Astrocyte (in vitro differentiated cells and primary cell): ENCODE data around the gene CCDC200. TPM values are rescaled to one million over a fixed set of nuclear protein-coding genes. Genes with fewer than 3 reads are reported as not detected.

ENCODE experiments used
- DNase-seq: peaks from one replicate; pipeline ENCODE4 v3.0.0-alpha.2; 2010; ENCODE audit warnings: low read depth
- FAIRE-seq: peaks from 2 replicates; lab custom pipeline; 2011; peaks lifted over from hg19 to GRCh38; lab: Jason Lieb, UNC
- H2AFZ ChIP-seq: 2 replicates; pipeline ENCODE4 v1.6.0; 2012; ENCODE audit warnings: low read depth, low read length, inconsistent platforms
- H3K27ac ChIP-seq: 2 replicates; pipeline ENCODE4 v1.5.1; 2011; ENCODE audit warnings: low read depth, low read length, inconsistent platforms
- H3K27me3 ChIP-seq: 2 replicates; pipeline ENCODE4 v1.6.0; 2011; ENCODE audit warnings: low read length, inconsistent platforms; ENCODE audit not compliant: insufficient read depth
- H3K36me3 ChIP-seq: 2 replicates; pipeline ENCODE4 v1.5.1; 2011; ENCODE audit warnings: low read length, inconsistent platforms; ENCODE audit not compliant: insufficient read depth
- H3K4me1 ChIP-seq: 2 replicates; pipeline ENCODE4 v1.5.1; 2011; ENCODE audit warnings: low read length, inconsistent platforms; ENCODE audit not compliant: insufficient read depth
- H3K4me2 ChIP-seq: 2 replicates; pipeline ENCODE4 v1.6.0; 2012; ENCODE audit warnings: low read length, inconsistent platforms
- H3K4me3 ChIP-seq: 2 replicates; pipeline ENCODE4 v1.5.1; 2011; ENCODE audit warnings: low read depth, mild to moderate bottlenecking, low read length, inconsistent platforms; ENCODE audit not compliant: insufficient read depth
- H3K79me2 ChIP-seq: 2 replicates; pipeline ENCODE4 v1.6.0; 2012; ENCODE audit warnings: mild to moderate bottlenecking, low read length, inconsistent platforms; ENCODE audit not compliant: insufficient read depth
- H3K9ac ChIP-seq: 2 replicates; pipeline ENCODE4 v1.6.0; 2012; ENCODE audit warnings: mild to moderate bottlenecking, low read length, inconsistent platforms
- H3K9me3 ChIP-seq: 2 replicates; pipeline ENCODE4 v1.5.1; 2012; ENCODE audit warnings: low read depth, mild to moderate bottlenecking, low read length, inconsistent platforms; ENCODE audit not compliant: insufficient read depth
- H4K20me1 ChIP-seq: 2 replicates; pipeline ENCODE4 v1.6.0; 2012; ENCODE audit warnings: low read length, inconsistent platforms; ENCODE audit not compliant: insufficient read depth
- H3K27ac Mint-ChIP-seq: one replicate; pipeline ENCODE4 v1.8.0; 2021; ENCODE audit warnings: mild to moderate bottlenecking, mixed read lengths; ENCODE audit not compliant: unreplicated experiment
- H3K27me3 Mint-ChIP-seq: one replicate; pipeline ENCODE4 v1.8.0; 2021; ENCODE audit warnings: low read depth, mixed read lengths; ENCODE audit not compliant: unreplicated experiment
- H3K36me3 Mint-ChIP-seq: one replicate; pipeline ENCODE4 v1.8.0; 2021; ENCODE audit warnings: low read depth, mixed read lengths; ENCODE audit not compliant: unreplicated experiment
- H3K4me1 Mint-ChIP-seq: one replicate; pipeline ENCODE4 v1.8.0; 2021; ENCODE audit warnings: low read depth, mixed read lengths; ENCODE audit not compliant: unreplicated experiment
- H3K4me3 Mint-ChIP-seq: one replicate; pipeline ENCODE4 v1.8.0; 2021; ENCODE audit warnings: mild to moderate bottlenecking, moderate library complexity, mixed read lengths; ENCODE audit not compliant: unreplicated experiment
- H3K9me3 Mint-ChIP-seq: one replicate; pipeline ENCODE4 v1.8.0; 2021; ENCODE audit warnings: mild to moderate bottlenecking, mixed read lengths; ENCODE audit not compliant: unreplicated experiment
- CTCF ChIP-seq: IDR thresholded peaks from 2 replicates; pipeline ENCODE4 v1.5.1; 2011; ENCODE audit warnings: low read depth, mild to moderate bottlenecking, inconsistent platforms, low read length, moderate library complexity; ENCODE audit not compliant: insufficient read depth
- EZH2 ChIP-seq: IDR thresholded peaks from 2 replicates; pipeline ENCODE4 v1.6.1; 2012; ENCODE audit warnings: mild to moderate bottlenecking, low read length, inconsistent platforms; ENCODE audit not compliant: insufficient read depth
- total RNA-seq: library from RNA; stranded (reverse); gene quantifications from 2 replicates; pipeline ENCODE4 v1.2.1, GENCODE V29; 2021

The CCDC200 gene
- total RNA-seq, 1 donor from 2014 or later, result not detected

DNA sequence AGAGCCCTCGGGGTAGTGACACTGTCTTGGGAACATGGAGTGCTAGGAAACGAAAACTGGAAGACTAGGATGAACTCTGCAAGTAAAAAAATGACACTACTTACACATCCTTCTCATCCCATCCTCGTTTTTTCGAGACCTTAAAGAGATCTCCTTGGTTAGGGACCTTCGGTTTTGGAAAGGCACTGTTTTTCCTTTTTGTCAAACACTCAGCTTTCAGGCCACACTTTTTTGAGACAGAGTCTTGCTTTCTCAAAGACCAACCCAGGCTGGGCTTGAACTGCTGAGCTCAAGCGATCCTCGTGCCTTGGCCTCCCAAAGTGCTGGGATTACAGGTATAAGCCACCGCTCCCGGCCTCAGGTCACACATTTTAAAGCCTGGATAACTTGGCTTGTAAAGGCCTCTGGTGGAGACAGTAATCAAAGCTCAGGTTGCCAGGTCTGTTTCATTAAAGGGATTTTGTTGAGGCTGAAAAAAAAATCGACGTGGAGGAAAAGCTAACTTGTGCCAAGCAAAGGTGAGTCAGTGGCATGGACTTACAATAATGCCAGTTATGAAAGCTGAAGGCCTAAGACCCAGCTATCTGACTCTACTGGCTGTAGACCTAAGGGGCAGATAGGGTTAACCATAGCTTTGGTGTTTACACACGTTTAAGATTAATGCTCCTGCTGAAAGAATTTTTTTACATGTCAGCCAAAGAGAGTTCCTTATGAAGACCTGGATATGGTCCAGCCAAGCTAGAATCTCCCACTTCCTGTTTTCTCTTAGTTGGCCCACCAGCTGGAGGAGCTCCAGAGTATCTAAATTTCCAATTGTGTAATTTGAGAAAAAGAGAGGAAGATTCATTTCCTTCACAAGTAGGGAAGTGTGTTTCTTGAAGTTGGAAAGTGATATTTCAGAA is 56.6 kb downstream of the CCDC200 start:
- Histone ChIP-seq H3K9ac (peak overlapping the region; percentile 92), H4K20me1 (no peaks in the 10 kb centered on the region), H3K4me1 (peaks cover 23% of the 10 kb centered on the region), H3K79me2 (peaks cover 38% of the 10 kb centered on the region), H3K36me3 (peaks cover 9% of the 10 kb centered on the region), H2AFZ (peak overlapping the region; percentile 90), H3K27ac (peak overlapping the region; percentile 94), H3K9me3 (no peaks in the 10 kb centered on the region), H3K27me3 (no peaks in the 10 kb centered on the region), H3K4me2 (peak overlapping the region; percentile 95), H3K4me3 (peak overlapping the region; percentile 90)
- H3K27me3 Mint-ChIP-seq, result no peaks in the 10 kb centered on the region
- H3K4me3 Mint-ChIP-seq, result no peak overlapping the region
- H3K9me3 Mint-ChIP-seq, result no peaks in the 10 kb centered on the region
- FAIRE-seq, result peak; percentile 37
- H3K36me3 Mint-ChIP-seq, result peaks cover 9% of the 10 kb centered on the region
- TF ChIP-seq EZH2 (no peak), CTCF (no peak)
- peak; percentile 95 for DNase-seq
- peaks cover 15% of the 10 kb centered on the region for H3K4me1 Mint-ChIP-seq
- no peak overlapping the region for H3K27ac Mint-ChIP-seq

Other genes starting within 250 kb of the CCDC200 start
- 5.1 and 5.8 TPM in 2 replicates for gene PTGES3L, start 248.5 kb downstream of the CCDC200 start, total RNA-seq
- 13.2 and 13.8 TPM in 2 replicates for gene RUNDC1, start 248.1 kb downstream of the CCDC200 start, total RNA-seq
- 993 and 1,032 TPM in 2 replicates for gene RPL27, start 230.2 kb downstream of the CCDC200 start, total RNA-seq
- 60.5 and 72.8 TPM in 2 replicates for gene IFI35, start 221.8 kb downstream of the CCDC200 start, total RNA-seq
- 348 and 413 TPM in 2 replicates for gene VAT1, start 206.2 kb downstream of the CCDC200 start, total RNA-seq
- 1.3 and 2.3 TPM in 2 replicates for gene RND2, start 203.4 kb downstream of the CCDC200 start, total RNA-seq
- gene BRCA1, start 103.3 kb downstream of the CCDC200 start, total RNA-seq, result 3.6 and 6.0 TPM in 2 replicates
- gene NBR1, start 57.4 kb downstream of the CCDC200 start, total RNA-seq, result 46.8 and 53.6 TPM in 2 replicates
- 10.1 and 11.4 TPM in 2 replicates for gene TMEM106A, start 16.7 kb downstream of the CCDC200 start, total RNA-seq
- gene RNU2-1, start 5.4 kb upstream of the CCDC200 start, total RNA-seq, result 4,186 and 4,812 TPM in 2 replicates
- 19.7 and 26.3 TPM in 2 replicates for gene ARL4D, start 170.4 kb upstream of the CCDC200 start, total RNA-seq